CD4-positive, CD25-positive, alpha-beta regulatory T cell (primary cell): ENCODE data around the gene PYGO2. TPM values are rescaled to one million over a fixed set of nuclear protein-coding genes. Genes with fewer than 3 reads are reported as not detected.
"Not testable (repeated sequence)": the region's sequence is repeated elsewhere in the genome, so short reads cannot be mapped to it uniquely, and the experiment has no call there.

Source experiments
- ATAC-seq, 2 donors: fragments of 150-1000 bp; cut with Tn5 transposase; one replicate each; pipeline ENCODE4 v1.10.0; 2021; ENCODE audit warnings: low read depth in 2 of 2, moderate number of reproducible peaks in 2 of 2, moderate library complexity in 1 of 2
- DNase-seq, 3 donors: peaks; one replicate each; pipeline versions ENCODE4 v3.0.0 to v3.0.0-alpha.2; 2012 to 2022; ENCODE audit warnings: mixed read lengths in 1 of 3
- H3K27ac ChIP-seq: one replicate; pipeline ENCODE4 v1.7.0; 2013; ENCODE audit warnings: mild to moderate bottlenecking, low read length; ENCODE audit not compliant: insufficient read depth, poor library complexity, severe bottlenecking
- H3K27me3 ChIP-seq: one replicate; pipeline ENCODE4 v1.7.0; 2013; ENCODE audit warnings: low read length; ENCODE audit not compliant: control insufficient read depth, insufficient read depth
- H3K36me3 ChIP-seq: one replicate; pipeline ENCODE4 v1.7.0; 2013; ENCODE audit warnings: mild to moderate bottlenecking, low read length, moderate library complexity; ENCODE audit not compliant: control insufficient read depth, insufficient read depth
- H3K4me1 ChIP-seq: 2 replicates; pipeline ENCODE4 v1.7.0; 2013; ENCODE audit warnings: mild to moderate bottlenecking, low read length; ENCODE audit not compliant: insufficient read depth, control insufficient read depth, poor library complexity, severe bottlenecking
- H3K4me3 ChIP-seq: one replicate; pipeline ENCODE4 v1.7.0; 2013; ENCODE audit warnings: low read depth, mild to moderate bottlenecking, low read length, moderate library complexity
- H3K9me3 ChIP-seq, 2 experiments: 1 replicate in 1 of 2; 2 replicates in 1 of 2; pipeline ENCODE4 v1.7.0; 2013; ENCODE audit warnings: low read length in 2 of 2, mild to moderate bottlenecking in 1 of 2, moderate library complexity in 1 of 2; ENCODE audit not compliant: control insufficient read depth in 2 of 2
- H3K27ac Mint-ChIP-seq, 3 donors: one replicate each; pipeline ENCODE4 v1.8.0; 2020 to 2022; ENCODE audit warnings: mild to moderate bottlenecking in 3 of 3, mixed read lengths in 3 of 3, moderate library complexity in 2 of 3
- H3K27me3 Mint-ChIP-seq: one replicate; pipeline ENCODE4 v1.8.0; 2022; ENCODE audit warnings: mild to moderate bottlenecking, mixed read lengths
- H3K36me3 Mint-ChIP-seq: one replicate; pipeline ENCODE4 v1.8.0; 2020; ENCODE audit warnings: mixed read lengths
- H3K4me1 Mint-ChIP-seq, 4 donors: one replicate each; pipeline ENCODE4 v1.8.0; 2020 to 2022; ENCODE audit warnings: mixed read lengths in 4 of 4, mild to moderate bottlenecking in 1 of 4
- H3K4me3 Mint-ChIP-seq, 4 donors: one replicate each; pipeline ENCODE4 v1.8.0; 2020 to 2022; ENCODE audit warnings: mild to moderate bottlenecking in 4 of 4, mixed read lengths in 4 of 4, moderate library complexity in 3 of 4
- H3K9me3 Mint-ChIP-seq, 7 donors: one replicate each; pipeline ENCODE4 v1.8.0; 2020 to 2022; ENCODE audit warnings: mixed read lengths in 7 of 7, mild to moderate bottlenecking in 3 of 7, moderate library complexity in 2 of 7
- polyA plus RNA-seq, 4 donors: library from polyadenylated mRNA; unstranded; fragments of 300-500 nt; fragmentation: Illumina TruSeq; gene quantifications; one replicate each; pipeline ENCODE4 v1.2.3, GENCODE V29; 2021
- total RNA-seq: library from RNA; stranded (reverse); gene quantifications from one replicate; pipeline ENCODE4 v1.2.3, GENCODE V29; 2022

The PYGO2 gene
- total and polyA plus RNA-seq, 5 donors from 2014 or later: 30.2 to 47.3 (median 46.6) TPM

GRCh38 chr1:154992721-154993571, 31.4 kb upstream of the PYGO2 start:
- H3K36me3 Mint-ChIP-seq: peaks cover 13% of the 10 kb centered on the region
- no peak for ATAC-seq
- H3K4me1 Mint-ChIP-seq: peaks cover 0 to 30% (median 7%) of the 10 kb centered on the region in 4 donors
- Histone ChIP-seq H3K9me3 (no peaks in the 10 kb centered on the region), H3K27me3 (no peaks in the 10 kb centered on the region), H3K4me3 (no peak overlapping the region), H3K36me3 (peaks cover 26% of the 10 kb centered on the region), H3K4me1 (no peaks in the 10 kb centered on the region), H3K27ac (no peak overlapping the region)
- H3K27me3 Mint-ChIP-seq: no peaks in the 10 kb centered on the region
- H3K27ac Mint-ChIP-seq: no peak overlapping the region
- no peaks in the 10 kb centered on the region for H3K9me3 Mint-ChIP-seq
- DNase-seq: no peak
- H3K4me3 Mint-ChIP-seq: no peak overlapping the region

- peaks cover 30% of the 10 kb centered on the region for H3K36me3 ChIP-seq
- no peak for DNase-seq
- peaks cover under 1% of the 10 kb centered on the region for H3K4me1 ChIP-seq
- H3K4me3 ChIP-seq: no peak overlapping the region
- H3K36me3 Mint-ChIP-seq: peaks cover 13% of the 10 kb centered on the region
- no peak for ATAC-seq
- H3K27ac Mint-ChIP-seq: no peak overlapping the region
- H3K27ac ChIP-seq: no peak overlapping the region
- H3K4me3 Mint-ChIP-seq: no peak overlapping the region
- H3K4me1 Mint-ChIP-seq: peaks cover 0 to 18% (median 7%) of the 10 kb centered on the region in 4 donors
- H3K9me3 Mint-ChIP-seq: no peaks in the 10 kb centered on the region
- no peaks in the 10 kb centered on the region for H3K27me3 Mint-ChIP-seq
- H3K27me3 ChIP-seq: no peaks in the 10 kb centered on the region
- no peaks in the 10 kb centered on the region for H3K9me3 ChIP-seq
Measured at GRCh38 chr1:154990276-154990675, 28.7 kb upstream of the PYGO2 start.

- ATAC-seq: no peak
- peaks cover 10% of the 10 kb centered on the region for H3K4me1 ChIP-seq
- no peak overlapping the region for H3K4me3 ChIP-seq
- Mint-ChIP-seq H3K27me3 (no peaks in the 10 kb centered on the region), H3K9me3 (no peaks in the 10 kb centered on the region), H3K27ac (peak overlapping the region in 1 of 3 donors; percentile 29), H3K4me1 (peaks cover 0 to 18% (median 7%) of the 10 kb centered on the region in 4 donors), H3K4me3 (no peak overlapping the region), H3K36me3 (peaks cover 13% of the 10 kb centered on the region)
- peaks cover 30% of the 10 kb centered on the region for H3K36me3 ChIP-seq
- H3K27me3 ChIP-seq: no peaks in the 10 kb centered on the region
- H3K27ac ChIP-seq: no peak overlapping the region
- no peaks in the 10 kb centered on the region for H3K9me3 ChIP-seq
- DNase-seq: no peak
Measured at GRCh38 chr1:154989195-154989860, 27.7 kb upstream of the PYGO2 start.

- peaks cover 13% of the 10 kb centered on the region for H3K36me3 Mint-ChIP-seq
- Histone ChIP-seq H3K27me3 (no peaks in the 10 kb centered on the region), H3K4me1 (peaks cover 20% of the 10 kb centered on the region), H3K27ac (no peak overlapping the region), H3K36me3 (peaks cover 30% of the 10 kb centered on the region), H3K4me3 (no peak overlapping the region), H3K9me3 (no peaks in the 10 kb centered on the region)
- DNase-seq (no peak), ATAC-seq (no peak)
- no peaks in the 10 kb centered on the region for H3K27me3 Mint-ChIP-seq
- no peaks in the 10 kb centered on the region for H3K9me3 Mint-ChIP-seq
- no peak overlapping the region for H3K27ac Mint-ChIP-seq
- H3K4me3 Mint-ChIP-seq: no peak overlapping the region
- H3K4me1 Mint-ChIP-seq: peaks cover 0 to 18% (median 10%) of the 10 kb centered on the region in 4 donors
Measured at GRCh38 chr1:154988058-154988954, 26.7 kb upstream of the PYGO2 start.

GRCh38 chr1:154987326-154987725, 25.7 kb upstream of the PYGO2 start:
- peak overlapping the region in 1 of 4 donors; percentile 43 for H3K4me3 Mint-ChIP-seq
- DNase-seq: no peak

GRCh38 chr1:154986736-154987135, 25.2 kb upstream of the PYGO2 start:
- H3K9me3 Mint-ChIP-seq: not testable (repeated sequence)

More at GRCh38 chr1:154987326-154987725, 25.7 kb upstream of the PYGO2 start:
- peaks cover 27% of the 10 kb centered on the region for H3K4me1 ChIP-seq
- no peak for ATAC-seq
- Mint-ChIP-seq H3K27me3 (no peaks in the 10 kb centered on the region), H3K9me3 (no peaks in the 10 kb centered on the region), H3K4me1 (peaks cover 0 to 18% (median 10%) of the 10 kb centered on the region in 4 donors), H3K27ac (no peak overlapping the region), H3K36me3 (peaks cover 11% of the 10 kb centered on the region)
- H3K27me3 ChIP-seq: no peaks in the 10 kb centered on the region
- H3K4me3 ChIP-seq: no peak overlapping the region
- H3K9me3 ChIP-seq: no peaks in the 10 kb centered on the region
- no peak overlapping the region for H3K27ac ChIP-seq
- peaks cover 30% of the 10 kb centered on the region for H3K36me3 ChIP-seq

GRCh38 chr1:154983776-154984466, 22.3 kb upstream of the PYGO2 start:
- Mint-ChIP-seq H3K4me3 (no peak overlapping the region), H3K27me3 (no peaks in the 10 kb centered on the region), H3K4me1 (peaks cover 0 to 13% (median 7%) of the 10 kb centered on the region in 4 donors), H3K27ac (no peak overlapping the region), H3K9me3 (no peaks in the 10 kb centered on the region), H3K36me3 (peaks cover 8% of the 10 kb centered on the region)
- Histone ChIP-seq H3K27me3 (no peaks in the 10 kb centered on the region), H3K9me3 (no peaks in the 10 kb centered on the region), H3K27ac (peak overlapping the region; percentile 85), H3K4me3 (peak overlapping the region; percentile 98), H3K36me3 (peaks cover 12% of the 10 kb centered on the region), H3K4me1 (peaks cover 30% of the 10 kb centered on the region)
- ATAC-seq: no peak
- DNase-seq: no peak

More at GRCh38 chr1:154986736-154987135, 25.2 kb upstream of the PYGO2 start:
- H3K4me1 Mint-ChIP-seq: peaks cover 0 to 18% (median 10%) of the 10 kb centered on the region in 4 donors
- H3K4me3 ChIP-seq, H3K27me3 ChIP-seq, DNase-seq, H3K9me3 ChIP-seq, ATAC-seq, H3K27ac ChIP-seq, H3K27me3 Mint-ChIP-seq: not testable (repeated sequence)
- H3K36me3 Mint-ChIP-seq: peaks cover 10% of the 10 kb centered on the region
- H3K4me3 Mint-ChIP-seq: peak overlapping the region in 1 of 4 donors; percentile 43
- H3K4me1 ChIP-seq: peaks cover 30% of the 10 kb centered on the region
- H3K36me3 ChIP-seq: peaks cover 30% of the 10 kb centered on the region
- peak overlapping the region in 1 of 3 donors; percentile 48 for H3K27ac Mint-ChIP-seq
